ENCODE measurements around the gene MPPED2.

The MPPED2 gene

GRCh38 chr11:30446520-30446919 lies 139.6 kb downstream of the MPPED2 start:
- no peak for DNase-seq

GRCh38 chr11:30445056-30445455 lies 141.1 kb downstream of the MPPED2 start:
- no peak for DNase-seq

GRCh38 chr11:30440510-30440909 lies 145.6 kb downstream of the MPPED2 start:
- no peak for DNase-seq

- no peak for DNase-seq
These were observed 149.4 kb downstream of the MPPED2 start for GRCh38 chr11:30436801-30437200.

GRCh38 chr11:30435488-30435887 lies 150.7 kb downstream of the MPPED2 start:
- DNase-seq: no peak

GRCh38 chr11:30434901-30435300 lies 151.3 kb downstream of the MPPED2 start:
- DNase-seq: no peak

- DNase-seq: no peak
These were observed 152.3 kb downstream of the MPPED2 start for GRCh38 chr11:30433831-30434230.

- DNase-seq: no peak
These were observed 153.4 kb downstream of the MPPED2 start for GRCh38 chr11:30432716-30433115.

GRCh38 chr11:30432178-30432577 lies 154.0 kb downstream of the MPPED2 start:
- no peak for DNase-seq

GRCh38 chr11:30431127-30431814 lies 154.9 kb downstream of the MPPED2 start:
- no peak for DNase-seq

GRCh38 chr11:30429550-30429949 lies 156.6 kb downstream of the MPPED2 start:
- DNase-seq: no peak

GRCh38 chr11:30426781-30427180 lies 159.4 kb downstream of the MPPED2 start:
- DNase-seq: no peak

- DNase-seq: no peak
These were observed 161.3 kb downstream of the MPPED2 start for GRCh38 chr11:30424844-30425243.

GRCh38 chr11:30424321-30424720 lies 161.8 kb downstream of the MPPED2 start:
- no peak for DNase-seq

GRCh38 chr11:30423886-30424285 lies 162.3 kb downstream of the MPPED2 start:
- no peak for DNase-seq

GRCh38 chr11:30423279-30423648 lies 162.9 kb downstream of the MPPED2 start:
- DNase-seq: no peak

GRCh38 chr11:30422447-30423278 lies 163.5 kb downstream of the MPPED2 start:
- no peak for DNase-seq

GRCh38 chr11:30420233-30420787 lies 165.8 kb downstream of the MPPED2 start:
- no peak for DNase-seq

- DNase-seq: no peak
These were observed 171.3 kb downstream of the MPPED2 start for GRCh38 chr11:30414806-30415205.

GRCh38 chr11:30414244-30414643 lies 171.9 kb downstream of the MPPED2 start:
- no peak for DNase-seq

- no peak for DNase-seq
These were observed 173.6 kb downstream of the MPPED2 start for GRCh38 chr11:30412509-30412908.

- no peak for DNase-seq
These were observed 174.8 kb downstream of the MPPED2 start for GRCh38 chr11:30411383-30411782.

GRCh38 chr11:30406978-30407762 lies 179.0 kb downstream of the MPPED2 start:
- no peak for DNase-seq

Measured in NCI-H1417 treated with DMSO at 0.1 percent for 48 hours (cell line).